GM19043 (cell line): ENCODE results near the gene LNX2.
A peak's percentile ranks its signal among the peaks of the same experiment; 100 is the strongest.

ENCODE experiments used
- ATAC-seq: cut with Tn5 transposase; IDR thresholded peaks from one replicate; pipeline ENCODE4 v1.9.1; 2021; ENCODE audit warnings: low read depth; ENCODE audit not compliant: unreplicated experiment

LNX2 gene

DNA sequence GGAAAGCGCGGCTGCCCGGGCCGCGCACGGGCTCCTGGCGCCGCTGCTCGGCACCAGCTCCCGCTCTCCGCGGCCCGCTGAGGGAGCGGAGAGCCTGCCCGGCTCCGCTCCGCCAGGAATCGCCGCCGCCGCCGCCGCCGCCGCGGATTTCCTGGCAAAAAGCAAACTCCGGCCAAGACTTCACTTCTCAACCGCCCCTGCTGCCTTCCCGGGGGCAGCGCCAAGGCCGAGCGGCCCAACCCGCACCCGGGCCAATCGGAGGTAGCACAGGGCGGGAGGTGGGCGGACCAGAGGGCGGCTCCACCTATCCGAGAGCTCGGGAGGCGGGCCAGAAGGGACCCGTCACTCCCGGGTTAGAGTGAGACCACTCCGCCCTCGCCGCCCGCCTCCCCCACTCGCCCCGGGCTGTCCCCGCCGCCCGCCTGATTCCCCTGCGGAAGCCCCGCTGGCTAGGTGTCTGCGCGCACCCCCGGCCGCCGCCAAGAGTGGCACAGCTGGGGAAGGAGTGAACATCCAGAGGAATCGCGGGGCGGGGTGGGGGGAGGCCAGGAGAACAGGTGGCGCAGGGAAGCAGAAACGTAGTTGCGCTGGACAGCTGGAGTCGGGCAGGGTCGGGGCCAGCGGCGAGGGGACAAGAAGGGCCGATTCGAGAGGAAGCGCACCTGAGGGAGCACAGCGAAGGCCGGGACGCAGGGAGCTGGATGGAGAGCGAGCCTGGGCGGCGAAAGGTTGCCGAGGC lies at the start of gene LNX2:
Gene LNX2, minus strand, starts transcription at position 153 of the 739 bp plus-strand sequence. CDS start 38,826 bp downstream, outside the sequence.
- peak; percentile 88 for ATAC-seq

DNA sequence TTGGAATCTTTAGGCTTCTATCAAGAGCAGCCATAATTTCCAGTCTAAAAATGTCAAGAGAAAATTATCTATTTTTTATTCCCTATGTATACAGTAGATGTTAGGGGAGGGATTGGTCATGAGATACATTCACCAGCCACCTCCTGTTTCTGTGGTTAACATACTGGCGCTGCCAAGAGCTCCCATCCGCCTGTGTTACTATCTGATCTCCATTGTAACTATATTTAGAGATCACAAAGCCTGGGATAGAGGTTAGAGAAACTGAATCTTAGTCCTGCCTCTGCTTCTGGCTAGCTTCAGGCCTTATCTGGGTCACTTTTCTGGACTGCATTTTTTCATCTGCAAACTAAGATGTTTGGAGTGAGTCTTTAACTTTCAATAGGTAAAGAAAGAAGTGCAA lies 47.6 kb upstream of the LNX2 start:
- no peak for ATAC-seq

GRCh38 chr13:27666951-27667350 lies 46.6 kb upstream of the LNX2 start:
- ATAC-seq = no peak

GRCh38 chr13:27665761-27666160 lies 45.4 kb upstream of the LNX2 start:
- no peak for ATAC-seq

DNA sequence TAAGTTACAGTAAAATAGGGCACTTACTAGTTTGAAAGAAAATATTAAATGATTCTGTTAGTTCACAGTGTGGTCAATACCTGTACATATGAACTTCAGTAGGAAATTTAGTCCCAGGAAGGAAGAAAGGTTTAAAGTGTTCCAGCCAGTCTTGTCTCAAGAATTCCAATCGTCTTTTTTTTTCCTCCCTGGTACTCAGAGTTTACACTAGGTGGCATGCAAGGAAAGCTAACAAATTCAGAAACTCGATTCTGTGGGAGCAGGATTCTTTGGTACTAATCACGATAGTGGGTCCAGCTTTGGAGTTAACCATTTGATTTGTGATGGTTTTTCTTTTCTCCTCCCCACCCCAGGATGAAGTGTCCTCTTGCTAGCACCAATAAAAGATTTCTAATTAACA lies 45.0 kb upstream of the LNX2 start:
- ATAC-seq = no peak

DNA sequence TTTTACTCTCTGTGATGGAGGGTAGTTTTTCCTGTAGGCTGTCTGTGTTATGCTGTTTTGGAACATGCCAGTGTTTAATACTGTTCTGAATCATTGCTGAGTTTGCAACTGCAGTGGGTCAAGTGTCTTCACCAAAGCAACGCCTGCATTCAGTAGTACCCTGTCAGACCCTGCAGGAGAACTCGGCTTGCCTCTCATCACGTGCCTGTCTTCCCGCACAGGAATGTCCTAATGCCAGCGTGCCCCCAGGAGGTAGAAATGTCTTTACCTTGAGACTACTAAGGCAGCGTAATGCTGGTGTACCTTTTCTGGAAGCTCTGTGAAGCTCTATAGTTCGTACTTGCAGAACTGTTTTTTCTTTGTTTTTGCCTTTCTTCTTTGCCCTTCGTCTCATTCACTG lies 43.6 kb upstream of the LNX2 start:
- no peak for ATAC-seq

- no peak for ATAC-seq
Observed at GRCh38 chr13:27662738-27663470, 42.6 kb upstream of the LNX2 start.

DNA sequence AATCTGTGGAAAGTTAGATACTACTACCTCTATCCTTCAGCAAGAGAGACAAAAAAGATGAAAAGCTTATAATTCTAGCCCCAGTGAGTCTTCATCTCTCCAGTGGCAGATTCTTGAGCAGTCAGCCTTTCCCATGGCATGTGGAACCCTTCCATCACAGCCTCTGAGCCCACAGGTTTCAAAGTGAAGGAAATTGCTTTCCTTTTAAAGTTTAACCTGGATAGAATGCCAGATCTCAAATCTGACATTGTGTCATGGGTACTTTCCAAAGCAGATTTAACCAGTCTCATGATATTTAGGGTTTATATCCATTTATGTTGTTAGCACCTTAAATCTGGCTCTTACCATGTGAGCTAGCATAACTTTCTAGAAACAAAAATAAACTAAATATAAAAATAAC lies 40.7 kb upstream of the LNX2 start:
- no peak for ATAC-seq

DNA sequence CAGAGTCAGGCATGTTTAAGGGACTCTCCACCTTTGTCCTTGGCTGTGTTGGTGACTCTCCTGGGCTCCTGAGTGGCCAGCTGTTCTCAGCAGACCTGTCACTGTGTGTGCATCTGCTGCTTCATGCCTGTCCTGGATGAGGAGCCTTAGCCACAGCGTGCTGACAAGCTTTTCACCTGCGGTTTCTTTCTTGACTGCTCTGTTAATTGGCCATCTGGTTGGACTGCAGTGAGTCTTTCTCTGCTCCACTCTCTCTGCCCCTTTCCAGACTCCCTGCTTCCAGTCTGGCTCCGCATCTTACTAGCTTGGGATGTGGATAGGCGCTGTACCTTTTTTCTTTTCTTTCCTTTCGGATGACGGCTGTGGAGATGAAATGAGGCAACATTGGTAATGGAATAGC lies 40.2 kb upstream of the LNX2 start:
- ATAC-seq = no peak

DNA sequence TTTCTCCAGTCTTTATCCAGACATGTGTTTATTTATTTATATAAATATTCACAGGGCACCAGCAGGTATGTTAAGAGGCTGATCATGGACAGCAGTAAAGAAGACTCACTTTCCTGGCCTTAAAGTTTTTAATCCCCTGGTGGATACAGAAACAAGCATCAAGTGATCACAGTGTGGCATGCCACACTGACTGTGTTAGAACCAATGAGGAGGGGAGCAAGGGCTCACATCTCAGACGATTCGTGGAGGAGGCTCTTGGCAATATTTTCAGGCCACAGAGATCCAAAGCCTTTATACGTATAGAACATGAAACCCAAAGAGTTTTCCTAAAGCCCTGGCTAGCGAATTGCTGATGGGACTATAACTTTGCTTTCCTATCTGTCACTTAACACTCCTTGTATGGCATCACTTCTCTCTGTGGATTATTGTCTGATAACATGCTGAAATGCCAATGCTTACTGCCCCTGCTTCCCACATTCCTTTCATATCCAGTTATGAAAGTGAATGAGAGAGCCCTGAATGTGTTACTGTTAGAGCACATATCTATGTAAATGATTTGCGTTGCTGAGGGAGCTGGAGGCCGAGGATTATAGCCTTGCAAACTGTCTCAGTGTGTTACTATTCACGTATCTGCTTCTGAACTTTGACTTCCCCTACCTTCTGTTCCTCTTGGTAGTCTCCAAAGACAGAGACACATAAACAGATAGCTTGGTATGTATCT lies 39.0 kb upstream of the LNX2 start:
- ATAC-seq = no peak

- no peak for ATAC-seq
Observed at GRCh38 chr13:27658546-27658945, 38.2 kb upstream of the LNX2 start.

GRCh38 chr13:27657724-27658123 lies 37.4 kb upstream of the LNX2 start:
- no peak for ATAC-seq

DNA sequence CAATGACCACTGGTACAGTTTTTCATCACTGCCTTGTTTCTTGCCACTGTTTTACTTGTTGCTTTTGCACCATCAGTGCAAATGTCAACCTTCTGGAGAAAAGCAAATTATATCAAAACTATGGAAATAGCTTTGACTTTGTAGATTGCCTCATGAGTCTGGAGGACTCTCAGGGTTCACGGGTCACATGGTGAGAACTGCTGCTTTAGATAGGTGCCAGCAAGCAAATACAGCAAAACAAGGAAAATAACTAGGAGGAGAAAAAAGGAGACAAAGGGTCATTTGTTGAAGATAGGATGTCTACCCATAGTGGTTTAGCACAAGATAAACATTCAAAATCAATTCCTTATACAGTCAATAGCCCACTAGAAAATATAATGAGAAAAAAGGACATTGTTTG lies 34.5 kb upstream of the LNX2 start:
- ATAC-seq = no peak

DNA sequence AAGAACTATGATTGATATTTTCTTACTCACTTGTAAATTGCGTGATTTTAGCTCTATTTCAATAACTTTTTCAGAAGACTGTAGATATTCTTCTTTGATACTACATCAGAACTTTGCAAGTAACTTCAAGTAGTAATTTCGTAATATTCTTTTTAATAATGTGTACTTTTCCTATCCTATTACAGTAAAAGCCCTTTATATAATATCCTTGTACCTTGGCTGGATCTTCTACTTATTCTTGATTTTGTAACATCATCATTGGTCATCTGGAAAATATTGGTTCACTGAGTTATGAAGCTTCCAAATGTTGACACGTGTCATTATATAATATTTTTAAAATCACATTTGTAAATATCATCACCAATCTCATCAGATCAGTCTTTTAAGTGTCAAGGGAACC lies 33.7 kb upstream of the LNX2 start:
- ATAC-seq = no peak

- no peak for ATAC-seq
Observed at GRCh38 chr13:27650312-27650711, 30.0 kb upstream of the LNX2 start.

- ATAC-seq = no peak
Observed at GRCh38 chr13:27644302-27644701, 24.0 kb upstream of the LNX2 start.

DNA sequence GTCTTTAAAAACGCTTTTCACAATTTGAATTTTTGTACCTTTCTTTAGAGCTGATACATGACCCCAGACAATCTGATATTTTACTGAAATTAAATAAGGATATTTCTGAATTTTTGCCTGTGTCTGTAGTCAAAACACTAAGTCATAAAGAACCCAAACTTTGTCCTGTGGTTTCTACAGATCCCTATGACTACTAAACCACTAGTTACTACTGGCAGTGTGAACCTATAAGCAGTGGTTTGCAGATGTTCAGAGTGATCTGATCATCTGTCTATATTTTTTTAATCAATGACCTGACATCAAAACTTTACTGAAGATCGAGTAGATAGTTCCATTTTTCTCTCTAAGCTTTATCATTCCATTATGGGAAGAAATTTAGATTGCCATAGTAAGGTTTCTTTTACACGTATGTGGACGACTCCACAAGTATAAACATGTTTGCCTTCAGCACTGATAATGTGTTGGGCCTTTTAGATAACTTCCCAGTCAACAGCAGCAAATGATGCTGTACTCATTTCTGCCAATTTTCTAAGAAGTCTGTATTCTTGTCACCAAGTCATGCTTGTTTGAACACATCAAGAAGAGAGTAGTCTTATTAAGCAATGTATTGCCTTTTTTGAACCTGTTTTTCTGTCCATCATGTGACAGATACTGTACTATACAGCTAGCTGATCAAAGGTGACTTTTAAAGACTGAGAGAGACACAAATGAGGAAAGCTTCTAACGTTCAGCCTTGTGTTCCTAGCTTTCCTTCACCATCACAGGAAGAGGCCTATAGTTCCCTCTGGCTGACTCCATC lies 23.2 kb upstream of the LNX2 start:
- ATAC-seq = no peak

DNA sequence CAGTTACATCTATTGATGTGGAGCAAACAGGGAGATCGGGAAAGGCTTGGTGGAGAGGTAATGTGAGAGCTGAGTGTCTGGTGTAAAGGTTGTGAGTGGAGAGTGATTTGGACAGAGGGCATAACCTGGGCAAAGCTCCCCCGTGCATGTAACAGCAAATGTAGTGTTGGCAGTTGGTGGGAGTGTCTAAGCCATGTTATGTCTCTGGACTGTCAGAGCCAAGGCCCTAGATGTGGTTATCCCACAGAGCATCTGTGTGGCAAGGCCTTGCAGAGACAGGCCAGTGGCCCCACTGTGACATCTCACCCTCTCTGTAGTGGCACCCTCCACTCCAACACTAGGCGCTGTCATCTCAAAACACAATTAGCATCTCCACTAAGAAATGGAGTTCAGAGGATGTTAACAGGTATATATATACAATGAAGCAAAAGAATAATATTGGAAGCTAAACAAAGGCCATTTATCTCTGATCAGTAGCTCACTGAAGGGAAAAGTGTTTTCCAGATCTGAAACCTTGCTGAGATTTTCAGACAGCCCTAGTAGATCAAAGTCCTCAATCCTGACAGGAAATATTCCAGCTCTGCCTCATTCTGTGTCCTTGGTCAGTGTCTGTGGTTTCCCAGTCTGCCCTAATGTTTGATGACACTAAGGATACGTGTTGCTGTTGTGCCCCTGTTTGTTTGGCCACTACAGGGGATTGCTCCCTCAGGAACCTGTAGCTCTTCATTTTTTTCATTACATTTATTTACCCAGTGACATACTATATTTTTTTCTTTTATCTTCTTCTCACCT lies 21.6 kb upstream of the LNX2 start:
- ATAC-seq = no peak

DNA sequence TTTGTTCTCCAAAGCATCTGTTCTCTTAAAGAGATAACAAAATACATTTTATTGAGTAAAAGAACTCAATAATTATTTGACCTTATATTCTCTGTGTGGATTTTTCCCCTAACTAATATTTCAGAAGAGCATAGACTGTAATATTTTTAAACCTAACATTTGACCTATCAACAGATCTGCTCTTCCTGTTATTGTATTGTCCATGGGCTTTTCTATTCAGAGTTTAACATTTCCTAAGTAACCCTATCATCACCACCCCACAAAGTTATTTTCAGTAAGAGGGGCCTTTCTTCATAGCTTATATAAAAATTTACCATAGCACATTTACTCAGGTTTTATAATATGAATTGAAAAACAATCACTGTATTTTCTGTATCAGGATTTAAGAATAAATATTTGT lies 18.9 kb upstream of the LNX2 start:
- no peak for ATAC-seq

DNA sequence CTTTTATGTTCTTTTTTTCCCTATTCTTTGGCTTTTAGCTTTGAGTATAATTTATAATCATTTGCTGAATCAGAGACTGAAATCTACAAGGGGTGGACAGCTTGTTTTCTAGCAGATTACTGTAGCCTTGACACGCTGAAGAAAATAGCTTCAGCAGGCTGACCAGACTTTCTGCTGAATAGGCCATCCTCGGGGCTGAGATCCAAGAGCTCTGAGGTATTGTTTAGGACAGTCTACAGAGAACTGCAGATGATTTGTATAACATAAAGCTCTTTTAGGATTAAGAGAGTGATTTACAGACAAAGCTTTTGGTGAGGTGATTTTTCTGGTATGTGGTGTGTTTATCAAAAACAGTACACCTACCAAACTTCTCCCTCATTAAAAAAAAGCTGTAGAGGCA lies 18.2 kb upstream of the LNX2 start:
- ATAC-seq = no peak
